ENCODE results near the gene FAM25G. TPM values are rescaled to one million over a fixed set of nuclear protein-coding genes. Genes with fewer than 3 reads are reported as not detected.

Gene FAM25G
- total RNA-seq, 2 experiments from 2014 or later, result not detected

DNA sequence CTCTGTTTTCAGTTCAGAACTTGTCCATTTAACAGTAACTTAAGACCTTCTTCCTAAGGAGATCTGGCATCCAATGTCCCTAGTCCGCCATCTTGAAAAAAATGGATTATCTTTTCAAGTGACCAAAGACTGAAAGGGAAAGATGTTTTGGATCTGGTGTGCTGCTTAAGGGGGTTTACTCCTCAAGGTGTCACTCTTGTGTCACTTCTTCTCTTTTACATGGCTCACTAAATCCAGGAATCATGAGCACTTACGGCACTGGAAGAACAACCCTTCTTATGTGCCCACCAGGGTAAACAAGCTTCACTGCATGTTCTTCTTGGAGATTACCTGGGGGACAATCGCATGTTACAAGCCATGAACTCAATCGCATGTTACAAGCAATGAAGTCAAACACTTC is 51.3 kb downstream of the FAM25G start:
- POLR2A ChIA-PET, result no interaction called here
- H3K4me2 ChIP-seq (ENCODE audit: low read length), result no peak overlapping the region
- TF ChIP-seq EZH2phosphoT487 (IDR thresholded peaks at IDR 0.05; ENCODE audit: borderline replicate concordance, low read depth, low read length), result no peak
- TF ChIP-seq, protein P1, sequence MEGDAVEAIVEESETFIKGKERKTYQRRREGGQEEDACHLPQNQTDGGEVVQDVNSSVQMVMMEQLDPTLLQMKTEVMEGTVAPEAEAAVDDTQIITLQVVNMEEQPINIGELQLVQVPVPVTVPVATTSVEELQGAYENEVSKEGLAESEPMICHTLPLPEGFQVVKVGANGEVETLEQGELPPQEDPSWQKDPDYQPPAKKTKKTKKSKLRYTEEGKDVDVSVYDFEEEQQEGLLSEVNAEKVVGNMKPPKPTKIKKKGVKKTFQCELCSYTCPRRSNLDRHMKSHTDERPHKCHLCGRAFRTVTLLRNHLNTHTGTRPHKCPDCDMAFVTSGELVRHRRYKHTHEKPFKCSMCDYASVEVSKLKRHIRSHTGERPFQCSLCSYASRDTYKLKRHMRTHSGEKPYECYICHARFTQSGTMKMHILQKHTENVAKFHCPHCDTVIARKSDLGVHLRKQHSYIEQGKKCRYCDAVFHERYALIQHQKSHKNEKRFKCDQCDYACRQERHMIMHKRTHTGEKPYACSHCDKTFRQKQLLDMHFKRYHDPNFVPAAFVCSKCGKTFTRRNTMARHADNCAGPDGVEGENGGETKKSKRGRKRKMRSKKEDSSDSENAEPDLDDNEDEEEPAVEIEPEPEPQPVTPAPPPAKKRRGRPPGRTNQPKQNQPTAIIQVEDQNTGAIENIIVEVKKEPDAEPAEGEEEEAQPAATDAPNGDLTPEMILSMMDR (conservative IDR thresholded peaks at IDR 0.05; ENCODE audit: low read length), result no peak

DNA sequence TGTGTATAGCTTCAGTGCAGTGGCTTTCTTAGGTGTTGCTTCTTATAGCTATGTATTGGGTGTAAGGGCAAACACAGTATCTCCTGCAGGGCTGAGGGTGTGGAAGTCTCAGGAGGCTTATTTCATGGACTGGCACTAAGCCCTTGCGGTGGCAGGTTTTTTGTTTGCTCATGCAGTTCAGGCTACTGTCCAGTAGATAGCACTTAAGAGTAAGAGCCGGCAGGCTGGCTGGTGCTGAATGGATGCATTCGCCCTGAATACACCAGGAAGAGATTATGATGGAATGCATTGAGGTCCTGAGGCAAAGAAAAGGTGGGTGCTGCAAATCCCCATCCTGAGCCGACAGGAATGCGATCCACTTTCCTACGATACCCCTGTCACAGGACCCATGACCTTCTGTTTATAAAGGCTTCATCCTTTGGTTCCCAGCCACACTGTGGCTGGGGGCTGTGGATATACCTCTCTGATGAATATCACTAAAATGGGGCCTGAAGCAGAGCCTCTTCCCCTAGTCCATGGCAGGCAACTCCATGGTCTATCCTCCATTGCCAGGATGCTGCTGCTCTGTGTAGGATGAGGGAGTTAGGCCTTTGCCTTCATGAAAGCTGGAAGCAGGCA is 52.5 kb downstream of the FAM25G start:
- Histone ChIP-seq H3K4me3 (ENCODE audit: low read depth, low read length, poor library complexity, severe bottlenecking) (no peak overlapping the region), H3K4me2 (ENCODE audit: low read length) (no peak overlapping the region), H3K9me2 (ENCODE audit: insufficient read depth, low read length) (no peaks in the 10 kb centered on the region), H3K9me3 (ENCODE audit: low read length) (peaks cover 6% of the 10 kb centered on the region; the same call in 1 of the 2 replicates), H3K27ac (ENCODE audit: low read depth, low read length, poor library complexity, severe bottlenecking) (no peak overlapping the region), H2AFZ (ENCODE audit: low read length) (no peak overlapping the region), H4K20me1 (ENCODE audit: insufficient read depth, low read length) (no peaks in the 10 kb centered on the region), H3K36me3 (ENCODE audit: insufficient read depth, low read length) (no peaks in the 10 kb centered on the region), H3K79me2 (ENCODE audit: insufficient read depth, low read depth, low read length) (no peaks in the 10 kb centered on the region), H3K4me1 (ENCODE audit: insufficient read depth, low read length, poor library complexity, severe bottlenecking) (no peaks in the 10 kb centered on the region)
- ChIA-PET POLR2A (no interaction called here), CTCF (ENCODE audit: unreplicated experiment) (no interaction called here)
- TF ChIP-seq EZH2phosphoT487 (IDR thresholded peaks at IDR 0.05; ENCODE audit: borderline replicate concordance, low read depth, low read length), result no peak
- TF ChIP-seq, protein P1 (conservative IDR thresholded peaks at IDR 0.05; ENCODE audit: low read length), result no peak; the same call in 1 of the 2 replicates
- BruUV-seq (replicated peaks), result no TSS peak
- DNase-seq (ENCODE audit: low spot score), result peak; percentile 2
- intact Hi-C loops (cut with micrococcal nuclease; ENCODE audit: unreplicated experiment), result no loop called here

More for the DNA sequence above, 51.3 kb downstream of the FAM25G start:
- Histone ChIP-seq H4K20me1 (ENCODE audit: insufficient read depth, low read length) (no peaks in the 10 kb centered on the region), H2AFZ (ENCODE audit: low read length) (no peak overlapping the region), H3K36me3 (ENCODE audit: insufficient read depth, low read length) (no peaks in the 10 kb centered on the region), H3K9me2 (ENCODE audit: insufficient read depth, low read length) (no peaks in the 10 kb centered on the region), H3K79me2 (ENCODE audit: insufficient read depth, low read depth, low read length) (no peaks in the 10 kb centered on the region), H3K4me1 (ENCODE audit: insufficient read depth, low read length, poor library complexity, severe bottlenecking) (no peaks in the 10 kb centered on the region), H3K9me3 (ENCODE audit: low read length) (no peaks in the 10 kb centered on the region; the same call in 1 of the 2 replicates), H3K27ac (ENCODE audit: low read depth, low read length, poor library complexity, severe bottlenecking) (no peak overlapping the region), H3K4me3 (ENCODE audit: low read depth, low read length, poor library complexity, severe bottlenecking) (no peak overlapping the region)
- no peak for DNase-seq (ENCODE audit: low spot score)
- BruUV-seq (replicated peaks), result no TSS peak
- intact Hi-C loops (cut with micrococcal nuclease; ENCODE audit: unreplicated experiment), result no loop called here
- CTCF ChIA-PET (ENCODE audit: unreplicated experiment), result no interaction called here

Small RNAs within 50 kb of the gene (small RNA-seq; reads per million reads assigned to genes)
- not detected for gene AL591684.3
- not detected for gene RNA5SP312

Other genes with a start within 250 kb of the FAM25G start
- gene GDF10, start 191.5 kb downstream of the FAM25G start, total RNA-seq (2014; rRNA removed; shearing (Covaris generic)), result not detected in 2 replicates
- not detected in 2 replicates for gene GDF10, start 191.5 kb downstream of the FAM25G start, total RNA-seq (2022)
- not detected in 2 replicates for gene GDF2, start 169.2 kb downstream of the FAM25G start, total RNA-seq (2014; rRNA removed; shearing (Covaris generic))
- not detected in 2 replicates for gene GDF2, start 169.2 kb downstream of the FAM25G start, total RNA-seq (2022)
- gene RBP3, start 143.3 kb downstream of the FAM25G start, total RNA-seq (2014; rRNA removed; shearing (Covaris generic)), result not detected in 2 replicates
- not detected in 2 replicates for gene RBP3, start 143.3 kb downstream of the FAM25G start, total RNA-seq (2022)
- 0.06 and 0.31 TPM in 2 replicates for gene ZNF488, start 107.4 kb downstream of the FAM25G start, total RNA-seq (2014; rRNA removed; shearing (Covaris generic))
- 0.30 and 0.34 TPM in 2 replicates for gene ZNF488, start 107.4 kb downstream of the FAM25G start, total RNA-seq (2022)
- gene ANXA8, start 7.6 kb downstream of the FAM25G start, total RNA-seq (2014; rRNA removed; shearing (Covaris generic)), result not detected in 2 replicates
- gene ANXA8, start 7.6 kb downstream of the FAM25G start, total RNA-seq (2022), result not detected in 2 replicates
- gene AGAP9, start 31.9 kb upstream of the FAM25G start, total RNA-seq (2014; rRNA removed; shearing (Covaris generic)), result 4.8 and 7.4 TPM in 2 replicates
- 7.6 and 8.0 TPM in 2 replicates for gene AGAP9, start 31.9 kb upstream of the FAM25G start, total RNA-seq (2022)